Right renal cortex interstitium (tissue), 3 donors: ENCODE results near the gene OTUD3. TPM values are rescaled to one million over a fixed set of nuclear protein-coding genes. Genes with fewer than 3 reads are reported as not detected.
A peak's percentile ranks its signal among the peaks of the same experiment; 100 is the strongest.
"Not testable (repeated sequence)": the region's sequence is repeated elsewhere in the genome, so short reads cannot be mapped to it uniquely, and the experiment has no call there.

Source experiments
- DNase-seq, 3 donors: peaks; one replicate each; pipeline ENCODE4 v3.0.0-alpha.2; 2013; ENCODE audit warnings: low read depth in 3 of 3, low spot score in 2 of 3
- polyA plus RNA-seq, 3 donors: library from polyadenylated mRNA; unstranded; fragments of 120-200 nt; gene quantifications; one replicate each; pipeline ENCODE4 v1.2.1, GENCODE V29; 2013; ENCODE audit not compliant: insufficient read length in 3 of 3

Gene OTUD3
- polyA plus RNA-seq, 3 donors, result 12.3 to 20.0 (median 16.8) TPM

DNA sequence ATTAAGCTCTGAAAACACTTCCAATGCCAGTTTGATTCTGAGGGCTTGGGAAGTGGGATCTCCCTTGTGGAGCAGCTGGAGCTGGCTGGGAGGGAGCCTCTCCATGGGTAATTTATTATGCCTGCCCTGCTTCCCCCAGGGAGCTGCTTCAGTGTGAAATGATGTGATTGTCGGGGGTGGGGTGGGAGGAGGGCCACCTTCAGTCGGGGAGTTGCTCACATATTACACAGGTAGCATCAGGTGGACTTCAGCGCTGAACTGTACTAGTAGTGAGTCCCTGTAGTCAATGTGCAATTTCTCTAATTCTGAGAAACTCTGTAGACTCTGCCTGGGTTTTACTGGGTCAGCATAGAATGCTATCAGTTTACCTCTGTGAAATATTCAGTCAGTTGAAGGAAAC, 28.5 kb downstream of the OTUD3 start:
- DNase-seq, result no peak

DNA sequence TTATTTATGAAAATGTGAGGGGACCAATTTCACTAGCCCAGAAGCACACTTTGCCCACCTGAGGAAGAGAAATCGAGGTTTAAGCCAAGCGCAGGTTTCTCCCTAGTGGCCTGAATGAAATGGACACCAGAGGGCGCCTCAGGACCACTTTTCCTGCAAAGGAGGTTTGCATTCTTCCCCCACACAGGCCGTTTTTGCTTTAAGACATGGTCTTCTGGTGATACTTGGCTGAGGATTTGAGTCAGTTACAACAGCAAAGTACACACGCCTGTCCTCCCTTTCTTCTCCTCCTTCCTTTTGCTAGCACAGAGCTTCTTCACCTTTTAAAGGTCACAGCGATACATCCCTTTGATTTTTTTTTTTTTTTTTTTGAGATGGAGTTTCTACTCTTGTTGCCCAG, 35.9 kb downstream of the OTUD3 start:
- peak; percentile 50 to 72 (median 71) for DNase-seq

DNA sequence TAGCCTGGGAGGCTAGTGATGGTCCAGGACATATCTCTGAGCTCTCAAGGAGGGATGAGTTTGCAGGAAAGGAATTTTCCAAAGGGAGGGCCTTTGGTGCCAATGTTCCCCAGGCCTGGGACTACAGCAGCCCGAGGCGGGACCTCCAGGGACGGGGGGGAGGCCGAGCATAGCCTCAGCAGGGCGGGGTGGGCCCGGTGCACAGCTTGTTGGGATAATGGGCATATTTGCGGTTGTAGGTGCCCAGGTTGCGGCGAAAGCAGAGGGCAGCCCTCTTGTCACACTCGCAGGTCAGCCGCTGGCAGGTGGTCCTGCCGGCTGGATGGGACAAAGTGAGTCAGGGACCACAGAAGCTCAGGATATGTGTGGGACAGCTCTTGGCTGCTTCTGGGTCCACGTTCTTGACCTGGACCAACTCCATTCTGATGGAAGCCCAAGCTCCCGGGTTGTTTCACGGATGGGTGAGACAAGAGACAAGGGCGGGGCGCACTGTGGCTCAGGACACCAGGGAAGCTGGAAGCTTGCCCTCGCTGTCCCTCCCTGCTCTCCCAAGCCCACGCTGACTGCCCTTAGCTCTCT, 38.0 kb downstream of the OTUD3 start:
- no peak for DNase-seq

DNA sequence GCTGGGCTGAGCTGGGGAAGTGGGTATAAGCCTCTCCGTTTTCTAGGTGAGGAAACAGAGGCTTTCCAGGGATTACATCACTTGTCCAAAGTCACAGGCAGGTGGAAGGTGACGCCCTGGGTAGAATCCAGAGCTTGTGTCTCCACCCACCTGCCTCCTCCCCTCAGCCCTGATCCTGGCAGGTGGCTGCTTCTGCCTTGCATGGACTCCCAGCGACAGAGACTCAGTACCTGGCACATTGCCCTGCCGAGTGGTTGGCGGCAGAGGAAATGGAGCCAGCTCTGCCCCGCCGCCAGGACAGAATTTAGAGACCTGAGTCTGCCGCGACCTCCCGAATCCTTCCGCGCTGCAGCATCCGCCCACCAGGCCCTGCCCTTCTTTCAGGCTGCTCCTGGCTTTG, 39.1 kb downstream of the OTUD3 start:
- DNase-seq, result no peak

DNA sequence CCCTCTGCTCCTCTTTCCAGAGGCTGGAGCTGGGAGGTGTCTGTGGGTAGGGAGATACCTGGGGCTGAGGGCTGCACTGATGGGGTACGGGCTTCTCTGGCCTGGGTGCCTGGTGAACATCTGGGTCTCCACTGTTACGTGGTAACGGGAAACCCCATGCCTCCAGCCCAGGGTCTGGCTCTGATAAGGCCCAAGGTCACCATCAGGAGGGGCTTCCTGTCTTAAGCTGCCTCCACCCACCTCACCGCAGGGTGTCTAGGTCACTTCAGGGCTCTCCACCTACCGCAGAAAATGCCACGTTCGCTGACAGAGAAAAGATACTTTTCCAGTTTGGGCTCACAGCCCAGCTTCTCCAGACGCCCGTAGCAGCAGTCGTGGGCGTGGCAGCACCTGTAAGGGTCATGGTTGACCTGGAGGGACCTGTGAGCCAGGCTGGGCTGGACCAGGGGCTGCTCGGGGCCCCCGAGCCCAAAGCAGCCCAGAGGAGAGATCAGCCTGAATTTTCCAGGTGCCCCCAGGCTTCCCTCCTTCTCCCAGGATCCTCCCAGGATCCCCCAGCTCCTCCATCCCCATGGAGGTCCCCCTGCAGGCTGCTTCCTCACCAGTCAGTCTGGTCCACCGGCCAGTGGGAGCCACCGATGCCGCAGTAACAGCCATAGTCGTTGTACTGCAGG, 40.0 kb downstream of the OTUD3 start:
- DNase-seq, result no peak

DNA sequence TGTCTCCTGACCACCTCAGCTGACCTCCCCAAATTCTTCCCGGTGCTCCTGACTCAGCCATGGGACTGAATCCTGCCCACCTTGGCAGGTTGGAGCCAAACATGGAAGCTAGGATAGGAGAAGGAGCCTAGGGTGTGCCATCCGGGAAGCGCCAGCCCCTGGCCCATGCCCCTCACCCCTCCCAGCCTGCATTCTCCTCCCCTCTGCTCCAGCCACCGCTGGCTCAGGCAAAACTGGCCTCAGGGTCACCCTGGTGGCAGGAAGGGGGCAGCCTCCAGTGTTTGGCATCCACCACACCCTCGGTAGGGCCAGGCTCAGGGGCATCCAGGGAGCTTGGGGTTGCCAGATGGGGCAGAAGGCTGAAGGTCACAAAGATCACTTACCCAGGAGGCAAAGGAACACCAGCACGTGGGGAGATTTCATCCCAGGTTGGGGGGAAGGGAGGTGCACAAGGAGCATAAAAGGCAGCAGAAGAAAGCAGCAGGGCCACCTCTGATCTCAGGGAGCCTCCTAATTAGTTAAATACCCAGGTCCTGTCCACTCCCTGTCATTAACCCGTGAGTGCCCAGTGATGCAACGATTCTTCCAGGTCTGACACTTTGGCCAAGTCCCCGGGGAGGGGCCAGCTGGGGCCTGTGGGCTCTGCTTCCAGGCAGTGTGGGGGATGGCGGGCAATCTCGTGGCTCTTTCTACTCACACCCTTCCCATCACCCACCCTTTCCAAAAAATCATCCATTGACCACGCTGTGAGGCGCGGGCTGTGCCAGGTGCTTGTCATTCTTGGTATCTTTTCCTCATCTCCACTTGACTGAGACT, 41.1 kb downstream of the OTUD3 start, which contains the start of gene PLA2G2E:
Gene PLA2G2E, minus strand, starts transcription at position 481 of the 816 bp plus-strand sequence. Its CDS starts 58 bp downstream, at position 423.
- no peak for DNase-seq

DNA sequence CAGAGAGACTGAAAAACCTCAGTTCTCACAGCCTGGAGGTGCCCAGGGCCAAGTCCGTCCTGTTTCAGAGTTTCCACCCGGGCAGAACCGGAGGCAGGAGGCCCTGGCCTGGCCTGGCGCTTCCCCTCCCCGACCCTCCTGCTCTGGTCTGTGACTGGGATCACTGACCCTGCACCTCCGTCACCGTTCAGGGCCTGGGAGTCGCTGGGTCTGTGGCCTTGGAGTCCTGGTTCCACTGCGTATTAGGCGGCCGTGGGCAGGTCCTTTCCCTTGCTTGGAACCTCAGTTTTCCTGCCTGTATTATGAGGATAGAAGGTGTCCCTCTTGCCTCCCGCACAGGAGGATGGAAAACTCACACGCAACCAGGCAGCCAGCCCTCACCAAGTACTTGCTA, 41.8 kb downstream of the OTUD3 start:
- DNase-seq, result no peak

DNA sequence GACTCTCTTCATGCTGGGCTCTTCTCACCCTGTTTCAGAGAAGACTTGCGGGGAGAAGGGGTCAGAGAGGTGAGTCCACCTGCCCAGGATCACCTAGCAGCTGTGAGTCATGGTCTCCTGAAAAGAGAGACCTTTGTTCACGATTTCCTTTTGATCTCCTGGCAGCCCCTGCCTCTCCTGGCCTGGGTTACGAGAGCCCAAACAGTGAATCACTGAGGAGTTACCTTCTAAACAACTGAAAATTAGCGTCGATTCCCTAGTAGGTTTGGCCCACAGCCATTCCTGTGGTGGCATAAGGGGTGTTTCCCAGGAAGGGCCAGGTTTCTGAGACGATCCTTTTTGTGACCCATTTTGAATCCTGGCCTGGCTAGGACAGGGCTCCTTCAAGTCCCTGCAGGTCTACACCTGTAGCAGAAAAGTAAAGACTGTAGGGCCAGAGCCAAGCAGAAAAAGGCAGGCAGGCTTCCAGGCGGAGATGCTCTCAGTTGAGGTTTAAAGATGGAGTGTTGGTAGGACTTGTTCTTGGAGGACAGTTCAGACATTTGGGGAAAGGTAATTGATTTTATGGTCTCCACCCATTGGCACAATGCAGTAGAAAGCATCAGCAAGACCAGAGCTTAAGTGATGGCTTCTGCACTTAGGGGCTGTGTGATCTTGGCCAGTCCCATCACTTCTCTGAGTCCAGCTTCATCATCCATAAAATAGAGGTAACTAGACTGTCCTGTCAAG, 43.3 kb downstream of the OTUD3 start:
- no peak for DNase-seq

DNA sequence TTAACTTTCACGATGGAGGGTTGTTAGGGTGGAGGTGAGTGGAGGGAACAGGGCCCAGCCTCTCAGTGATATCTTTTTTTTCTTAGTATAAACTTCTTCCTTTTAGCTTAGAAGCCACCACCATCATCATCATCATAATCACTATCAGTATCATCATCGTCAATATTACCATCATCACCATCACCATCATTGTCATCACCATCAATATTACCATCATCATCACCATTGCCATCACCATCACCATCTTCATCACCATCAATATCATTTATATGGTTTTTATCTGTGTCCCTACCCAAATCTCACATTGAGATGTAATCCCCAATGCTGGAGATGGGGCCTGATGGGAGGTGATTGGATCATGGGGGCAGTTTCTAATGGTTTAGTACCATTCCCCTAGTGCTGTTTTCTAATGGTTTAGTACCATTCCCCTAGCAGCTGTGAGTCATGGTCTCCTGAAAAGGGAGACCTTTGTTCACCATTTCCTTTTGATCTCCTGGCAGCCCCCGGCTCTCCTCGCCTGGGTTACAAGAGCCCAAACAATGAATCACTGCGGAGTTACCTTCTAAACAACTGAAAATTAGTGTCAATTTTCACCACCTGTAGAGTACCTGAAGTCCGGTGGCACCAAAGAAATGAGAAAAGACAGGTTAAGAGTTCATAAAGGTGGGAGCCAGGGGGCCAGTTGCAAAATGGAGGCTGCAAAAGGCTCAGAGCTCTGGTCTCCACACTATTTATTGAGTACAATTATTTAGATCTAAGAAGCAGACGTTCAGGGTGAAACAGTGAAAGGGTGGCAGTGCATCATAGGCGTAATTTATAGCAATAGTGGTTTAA, 44.3 kb downstream of the OTUD3 start:
- DNase-seq, result no peak

DNA sequence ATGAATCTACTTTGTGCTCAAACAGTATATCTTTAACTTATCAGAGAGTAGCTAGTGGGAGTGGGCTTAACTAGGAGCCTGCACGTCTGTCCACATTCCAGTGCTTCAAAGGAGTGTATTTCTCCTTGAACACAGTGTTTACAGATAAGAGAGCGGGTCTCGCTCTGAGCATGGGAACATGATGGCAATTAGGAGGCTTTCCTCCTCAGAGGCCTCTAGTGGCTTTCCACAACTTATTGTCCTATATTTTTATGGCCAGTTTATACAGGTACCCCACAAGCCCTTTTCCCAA, 44.9 kb downstream of the OTUD3 start:
- DNase-seq, result not testable (repeated sequence)

DNA sequence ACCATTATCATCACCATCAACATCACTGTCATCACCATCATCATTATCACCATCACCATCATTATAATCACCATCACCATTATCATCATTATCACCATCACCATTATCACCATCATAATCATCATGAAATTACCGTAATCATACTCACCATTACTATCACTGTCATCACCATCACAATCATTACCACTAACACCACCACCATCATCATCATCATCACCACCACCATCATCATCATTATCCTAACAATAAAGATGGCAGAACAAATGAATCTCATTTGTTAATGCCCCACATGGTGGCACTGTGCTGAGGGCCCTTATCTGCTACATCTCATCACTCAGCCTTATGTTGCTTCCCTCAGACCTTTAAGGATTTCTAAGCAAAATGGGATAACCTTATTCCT, 50.7 kb downstream of the OTUD3 start:
- DNase-seq, result no peak

DNA sequence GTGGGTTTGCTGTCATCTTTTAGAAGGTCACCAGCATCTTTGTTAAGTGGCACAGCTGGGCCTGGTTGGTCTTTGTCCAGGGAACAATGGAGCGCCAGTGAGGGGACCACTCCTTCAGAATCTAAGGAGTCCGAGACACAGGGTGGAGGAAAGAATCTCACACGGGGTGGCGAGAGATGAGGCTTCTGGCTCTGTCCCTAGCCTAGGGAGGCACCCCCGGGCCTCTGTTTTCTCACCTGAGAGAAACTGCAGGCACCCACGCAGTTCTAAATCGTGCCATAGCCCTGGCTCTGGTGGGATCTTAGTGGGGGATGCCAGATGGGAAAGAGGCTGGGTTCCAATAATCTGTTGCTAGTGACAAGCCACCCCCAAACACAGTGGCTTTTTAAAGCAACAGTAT, 52.1 kb downstream of the OTUD3 start:
- DNase-seq, result no peak

DNA sequence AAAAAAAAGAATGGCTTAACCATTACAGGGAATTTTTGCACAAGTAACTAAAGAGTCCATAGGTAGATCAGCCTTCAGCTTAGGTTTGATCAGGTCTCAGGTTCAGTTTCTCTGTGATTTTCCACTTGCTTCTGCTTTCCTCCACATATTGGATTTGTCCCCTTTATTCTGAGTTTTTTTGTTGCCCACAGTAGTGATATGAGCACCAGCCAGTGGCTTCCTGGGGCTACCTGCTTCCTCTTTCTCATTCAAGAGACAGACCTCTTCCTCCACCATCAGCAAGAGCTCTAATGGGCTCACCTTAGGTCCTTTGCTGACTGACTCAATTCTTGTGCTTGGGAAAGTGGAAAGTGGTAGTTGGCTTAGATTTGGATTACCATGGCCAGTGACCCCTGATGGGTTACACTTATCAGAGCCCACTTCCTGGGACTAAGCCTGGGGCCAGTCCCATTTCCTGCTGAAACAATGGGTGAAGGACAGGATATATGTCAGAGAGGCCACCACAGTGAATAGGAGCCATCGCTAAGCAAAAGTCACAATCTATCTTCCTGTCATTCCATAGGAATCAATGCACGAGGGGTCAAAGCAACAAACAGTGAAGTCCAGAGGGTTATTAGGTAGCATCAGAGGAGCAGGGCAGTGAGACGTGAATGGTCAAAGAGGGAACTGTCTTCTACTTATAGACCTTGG, 54.0 kb downstream of the OTUD3 start:
- no peak for DNase-seq

DNA sequence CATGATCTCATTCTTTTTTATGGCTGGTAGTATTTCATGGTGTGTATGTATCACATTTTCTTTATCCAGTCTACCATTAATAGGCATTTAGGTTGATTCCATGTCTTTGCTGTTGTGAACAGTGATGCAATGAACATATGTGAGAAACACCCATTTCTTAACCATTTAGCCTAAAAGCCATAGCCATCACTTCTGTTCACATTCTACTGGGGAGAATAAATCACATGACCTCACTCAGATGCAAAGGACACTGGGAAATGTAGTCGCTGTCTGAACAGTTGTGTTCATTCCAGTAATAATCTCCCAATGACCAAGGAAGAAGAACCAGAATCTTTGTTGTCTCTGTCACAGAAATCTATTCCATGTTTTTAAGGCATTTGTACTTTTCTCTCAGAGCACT, 56.3 kb downstream of the OTUD3 start:
- DNase-seq, result no peak

DNA sequence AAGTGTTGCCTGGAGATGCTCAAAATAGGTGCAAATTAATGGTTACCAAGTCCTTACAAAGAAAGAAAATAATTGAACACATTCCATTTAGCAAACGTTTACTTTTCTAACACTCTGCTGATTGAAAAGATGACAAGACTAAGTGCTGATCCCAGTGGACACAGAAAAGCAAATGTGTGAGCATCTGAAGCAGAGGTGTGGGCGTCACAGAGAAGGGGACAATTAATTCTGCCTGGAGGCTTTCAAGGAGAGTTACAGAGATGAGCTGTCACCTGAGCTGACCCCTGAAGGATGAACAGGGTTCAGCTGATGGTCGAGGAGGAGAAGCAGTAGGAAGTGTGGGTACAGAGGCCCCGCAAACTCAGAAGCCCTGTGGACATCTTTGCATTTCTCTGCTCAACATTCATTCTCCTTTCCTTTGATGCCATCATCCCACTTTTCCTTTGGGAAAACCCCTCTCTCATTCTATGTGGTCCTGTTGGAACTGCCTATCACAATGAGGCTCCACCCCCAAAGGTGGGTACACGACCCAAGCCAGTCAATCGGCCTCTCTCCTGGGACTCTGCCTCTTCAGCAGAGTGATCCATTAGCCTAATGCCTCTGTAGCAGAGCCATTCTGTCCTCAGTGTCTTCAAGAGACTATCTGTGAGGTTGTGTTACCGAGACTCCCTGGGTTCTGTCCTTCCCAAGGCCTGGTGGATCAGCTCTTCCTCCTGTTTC, 58.5 kb downstream of the OTUD3 start:
- DNase-seq, result no peak

DNA sequence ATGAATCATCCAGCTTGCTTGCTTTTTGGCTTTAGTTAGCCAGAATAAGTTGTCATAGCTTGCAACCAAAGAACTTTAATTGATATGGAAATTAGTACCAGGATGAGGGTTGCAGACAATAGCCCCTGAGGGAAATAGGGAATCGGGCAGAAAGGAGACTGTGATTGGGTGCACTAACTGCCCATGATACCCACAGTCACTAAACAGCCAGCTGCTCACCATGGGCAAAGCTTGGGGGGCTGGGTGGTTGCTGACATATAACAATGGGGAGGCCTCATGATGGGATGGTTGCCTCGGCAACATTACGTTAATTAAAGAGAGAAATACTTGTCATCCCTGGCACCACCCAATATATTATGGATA, 59.0 kb downstream of the OTUD3 start:
- DNase-seq, result no peak

DNA sequence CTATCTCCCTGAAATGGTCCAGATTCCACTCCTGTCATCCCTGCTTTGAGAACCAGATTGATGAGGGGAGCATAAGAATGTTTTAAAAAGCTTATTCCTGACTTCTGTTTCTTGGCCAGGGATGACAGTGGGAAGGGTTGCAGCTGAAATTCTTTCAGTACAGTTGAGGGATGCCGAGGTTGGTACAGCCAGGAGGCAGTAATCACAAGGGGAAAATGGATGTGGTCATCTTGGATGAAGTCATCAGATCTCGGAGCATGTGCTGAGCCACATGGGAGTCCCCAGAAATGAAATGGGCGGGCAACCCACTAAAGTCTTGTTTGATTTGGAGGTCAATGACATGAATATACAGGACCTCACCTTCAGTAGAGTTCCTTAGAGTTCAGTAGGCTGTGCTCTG, 59.9 kb downstream of the OTUD3 start:
- no peak for DNase-seq

DNA sequence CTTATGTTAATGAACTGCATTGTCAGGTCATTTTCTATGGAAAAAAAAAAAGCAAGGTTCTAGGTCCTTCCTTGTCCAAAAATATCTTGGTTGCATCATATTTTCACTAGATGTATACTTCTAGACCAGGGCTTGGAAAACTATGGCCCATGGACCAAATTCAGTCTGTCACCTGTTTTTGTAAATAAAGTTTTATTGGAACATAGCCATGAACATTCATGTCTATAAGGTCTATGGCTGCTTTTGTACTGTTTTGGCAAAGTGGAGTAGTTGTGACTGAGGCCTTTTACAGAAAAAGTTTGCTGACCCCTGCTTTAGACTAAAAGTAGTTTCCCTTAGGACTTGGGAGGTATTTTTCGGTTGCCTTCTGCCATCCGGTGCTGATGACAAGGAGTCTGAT, 60.5 kb downstream of the OTUD3 start:
- DNase-seq, result no peak

DNA sequence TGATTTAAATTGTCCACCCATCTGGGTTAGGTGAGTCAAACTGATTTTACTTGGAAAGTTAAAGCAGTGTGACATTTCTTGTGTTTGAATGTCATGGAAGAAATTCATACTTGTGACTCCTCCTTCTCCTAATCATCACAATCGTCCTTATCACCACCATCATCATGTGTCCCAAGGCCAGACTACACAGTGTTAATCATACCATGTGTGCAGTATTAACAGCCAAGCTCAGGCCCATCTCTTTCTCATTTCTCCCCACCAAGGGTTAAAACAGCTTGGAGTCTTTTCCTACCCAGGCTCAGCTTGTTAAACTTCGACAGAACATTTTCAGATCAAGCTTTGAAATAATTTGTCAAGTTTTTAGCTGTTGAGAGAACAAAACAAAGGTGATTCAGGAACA, 63.7 kb downstream of the OTUD3 start:
- DNase-seq, result no peak
